ENCODE measurements around the gene TDRD15. TPM values are rescaled to one million over a fixed set of nuclear protein-coding genes. Genes with fewer than 3 reads are reported as not detected.

The TDRD15 gene
- total and polyA plus RNA-seq, 2 donors from 2014 or later, result 0.06 TPM; not detected in 1

DNA sequence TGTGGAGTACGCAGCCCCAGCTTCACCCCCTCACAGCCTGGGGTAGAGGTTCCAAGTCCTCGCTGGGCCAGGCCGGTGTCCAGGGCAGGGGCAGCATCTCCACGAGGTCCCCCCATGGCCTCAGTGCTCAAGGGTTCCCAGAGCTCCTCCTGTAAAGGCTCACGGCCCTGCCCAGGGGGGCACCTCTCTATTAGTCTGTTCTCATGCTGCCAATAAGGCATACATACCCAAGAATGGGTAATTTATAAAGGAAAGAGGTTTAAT is 38.8 kb downstream of the TDRD15 start:
- Histone ChIP-seq H3K27ac (ENCODE audit: low read depth in 2 of 2, low read length in 2 of 2) (no peak overlapping the region), H3K36me3 (ENCODE audit: control insufficient read depth in 2 of 3, insufficient read depth in 3 of 3, low read length in 3 of 3) (no peaks in the 10 kb centered on the region), H3K27me3 (ENCODE audit: control insufficient read depth, insufficient read depth, low read length) (no peaks in the 10 kb centered on the region), H3K4me1 (ENCODE audit: control insufficient read depth in 2 of 3, insufficient read depth in 2 of 3, low read depth in 1 of 3, low read length in 3 of 3) (no peaks in the 10 kb centered on the region), H3K9me3 (ENCODE audit: control insufficient read depth in 2 of 3, insufficient read depth in 1 of 3, low read length in 3 of 3) (no peaks in the 10 kb centered on the region), H3K9ac (ENCODE audit: low read length in 3 of 3) (no peak overlapping the region), H3K4me3 (ENCODE audit: low read length in 3 of 3) (no peak overlapping the region)
- intact Hi-C loops (cut with DNase I), result no loop called here
- FAIRE-seq, result no peak
- DNase-seq, result no peak
- TF ChIP-seq, protein P1, sequence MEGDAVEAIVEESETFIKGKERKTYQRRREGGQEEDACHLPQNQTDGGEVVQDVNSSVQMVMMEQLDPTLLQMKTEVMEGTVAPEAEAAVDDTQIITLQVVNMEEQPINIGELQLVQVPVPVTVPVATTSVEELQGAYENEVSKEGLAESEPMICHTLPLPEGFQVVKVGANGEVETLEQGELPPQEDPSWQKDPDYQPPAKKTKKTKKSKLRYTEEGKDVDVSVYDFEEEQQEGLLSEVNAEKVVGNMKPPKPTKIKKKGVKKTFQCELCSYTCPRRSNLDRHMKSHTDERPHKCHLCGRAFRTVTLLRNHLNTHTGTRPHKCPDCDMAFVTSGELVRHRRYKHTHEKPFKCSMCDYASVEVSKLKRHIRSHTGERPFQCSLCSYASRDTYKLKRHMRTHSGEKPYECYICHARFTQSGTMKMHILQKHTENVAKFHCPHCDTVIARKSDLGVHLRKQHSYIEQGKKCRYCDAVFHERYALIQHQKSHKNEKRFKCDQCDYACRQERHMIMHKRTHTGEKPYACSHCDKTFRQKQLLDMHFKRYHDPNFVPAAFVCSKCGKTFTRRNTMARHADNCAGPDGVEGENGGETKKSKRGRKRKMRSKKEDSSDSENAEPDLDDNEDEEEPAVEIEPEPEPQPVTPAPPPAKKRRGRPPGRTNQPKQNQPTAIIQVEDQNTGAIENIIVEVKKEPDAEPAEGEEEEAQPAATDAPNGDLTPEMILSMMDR (IDR thresholded peaks at IDR 0.05; ENCODE audit: borderline replicate concordance, extremely low read depth, insufficient read depth), result no peak

DNA sequence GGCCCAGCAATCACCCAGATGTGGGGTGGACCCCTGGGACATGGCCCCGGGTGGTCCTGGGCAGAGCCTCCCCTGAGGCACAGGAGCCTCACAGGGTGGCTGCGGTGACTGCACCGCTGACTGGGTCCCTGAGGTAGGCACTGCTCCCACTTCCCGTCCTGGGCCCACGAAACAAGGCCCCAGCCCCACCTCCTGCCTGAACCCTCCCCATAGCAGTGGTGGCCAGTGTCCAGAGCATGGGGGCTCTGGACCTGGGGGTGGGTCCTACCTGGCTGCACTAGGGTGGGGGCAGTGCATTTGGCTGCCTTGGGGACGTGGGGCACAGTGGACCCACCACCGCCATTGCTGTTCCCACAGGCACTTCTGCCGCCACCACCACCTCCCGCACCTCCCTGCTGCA is 39.4 kb downstream of the TDRD15 start:
- no peaks in the 10 kb centered on the region for H3K27me3 ChIP-seq (ENCODE audit: control insufficient read depth, insufficient read depth, low read length)
- TF ChIP-seq, protein P1 (IDR thresholded peaks at IDR 0.05; ENCODE audit: borderline replicate concordance, extremely low read depth, insufficient read depth), result no peak
- no peak overlapping the region for H3K27ac ChIP-seq (ENCODE audit: low read depth in 2 of 2, low read length in 2 of 2)
- H3K9ac ChIP-seq (ENCODE audit: low read length in 3 of 3), result no peak overlapping the region
- intact Hi-C loops (cut with DNase I), result no loop called here
- DNase-seq, result peak in 1 of 5 donors; percentile 55
- no peak overlapping the region for H3K4me3 ChIP-seq (ENCODE audit: low read length in 3 of 3)
- no peak for FAIRE-seq
- H3K9me3 ChIP-seq (ENCODE audit: control insufficient read depth in 2 of 3, insufficient read depth in 1 of 3, low read length in 3 of 3), result no peaks in the 10 kb centered on the region
- no peaks in the 10 kb centered on the region for H3K4me1 ChIP-seq (ENCODE audit: control insufficient read depth in 2 of 3, insufficient read depth in 2 of 3, low read depth in 1 of 3, low read length in 3 of 3)
- H3K36me3 ChIP-seq (ENCODE audit: control insufficient read depth in 2 of 3, insufficient read depth in 3 of 3, low read length in 3 of 3), result no peaks in the 10 kb centered on the region

- no peak for FAIRE-seq
- H3K4me1 ChIP-seq (ENCODE audit: control insufficient read depth in 2 of 3, insufficient read depth in 2 of 3, low read depth in 1 of 3, low read length in 3 of 3), result no peaks in the 10 kb centered on the region
- TF ChIP-seq, protein P1 (IDR thresholded peaks at IDR 0.05; ENCODE audit: borderline replicate concordance, extremely low read depth, insufficient read depth), result peak; percentile 0
- H3K36me3 ChIP-seq (ENCODE audit: control insufficient read depth in 2 of 3, insufficient read depth in 3 of 3, low read length in 3 of 3), result no peaks in the 10 kb centered on the region
- H3K9me3 ChIP-seq (ENCODE audit: control insufficient read depth in 2 of 3, insufficient read depth in 1 of 3, low read length in 3 of 3), result no peaks in the 10 kb centered on the region
- peak in 2 of 5 donors; percentile 22 for DNase-seq
- intact Hi-C loops (cut with DNase I), result no loop called here
- H3K4me3 ChIP-seq (ENCODE audit: low read length in 3 of 3), result no peak overlapping the region
- H3K27me3 ChIP-seq (ENCODE audit: control insufficient read depth, insufficient read depth, low read length), result no peaks in the 10 kb centered on the region
- H3K27ac ChIP-seq (ENCODE audit: low read depth in 2 of 2, low read length in 2 of 2), result no peak overlapping the region
- H3K9ac ChIP-seq (ENCODE audit: low read length in 3 of 3), result no peak overlapping the region
Observed at GRCh38 chr2:21165350-21165749, 41.6 kb downstream of the TDRD15 start.
